ENCODE measurements around the gene PDE1C.

The PDE1C gene

GRCh38 chr7:32100407-32100907 is 30.2 kb upstream of the PDE1C start:
- Histone ChIP-seq H3K9me2 (replicated peaks; ENCODE audit: low read depth, low read length) (no peaks in the 10 kb centered on the region), H3K27me3 (ENCODE audit: insufficient read depth, low read length, poor library complexity, severe bottlenecking) (no peaks in the 10 kb centered on the region), H3K9ac (ENCODE audit: low read depth, low read length, poor library complexity, severe bottlenecking) (no peak overlapping the region), H3K4me3 (ENCODE audit: low read length, poor library complexity, severe bottlenecking) (no peak overlapping the region), H3K79me2 (ENCODE audit: insufficient read depth, low read length) (no peaks in the 10 kb centered on the region), H3F3A (ENCODE audit: low read depth) (no peaks in the 10 kb centered on the region), H3K36me3 (ENCODE audit: insufficient read depth, low read length) (no peaks in the 10 kb centered on the region), H4K20me1 (ENCODE audit: insufficient read depth, low read length, poor library complexity, severe bottlenecking) (no peaks in the 10 kb centered on the region), H3K4me2 (ENCODE audit: low read depth, low read length, poor library complexity, severe bottlenecking) (no peak overlapping the region), H2AFZ (ENCODE audit: low read length) (no peak overlapping the region), H3K4me1 (ENCODE audit: insufficient read depth, low read length, poor library complexity, severe bottlenecking) (no peaks in the 10 kb centered on the region), H3K9me3 (ENCODE audit: insufficient read depth, low read depth, low read length) (no peaks in the 10 kb centered on the region; the same call in 1 of the 2 replicates)
- TF ChIP-seq CTCF (conservative IDR thresholded peaks at IDR 0.05; ENCODE audit: low read length): no peak
- TF ChIP-seq EZH2phosphoT487 (IDR thresholded peaks at IDR 0.05; ENCODE audit: borderline replicate concordance): no peak

GRCh38 chr7:32094516-32094915 is 24.3 kb upstream of the PDE1C start:
- no peaks in the 10 kb centered on the region for H3K36me3 ChIP-seq (ENCODE audit: insufficient read depth, low read length)
- H3K4me2 ChIP-seq (ENCODE audit: low read depth, low read length, poor library complexity, severe bottlenecking): no peak overlapping the region
- no peak overlapping the region for H3K9ac ChIP-seq (ENCODE audit: low read depth, low read length, poor library complexity, severe bottlenecking)
- no peaks in the 10 kb centered on the region for H3K27me3 ChIP-seq (ENCODE audit: insufficient read depth, low read length, poor library complexity, severe bottlenecking)
- no peaks in the 10 kb centered on the region; the same call in 1 of the 2 replicates for H3K9me3 ChIP-seq (ENCODE audit: insufficient read depth, low read depth, low read length)
- H3K79me2 ChIP-seq (ENCODE audit: insufficient read depth, low read length): no peaks in the 10 kb centered on the region
- H3K4me3 ChIP-seq (ENCODE audit: low read length, poor library complexity, severe bottlenecking): no peak overlapping the region
- TF ChIP-seq EZH2phosphoT487 (IDR thresholded peaks at IDR 0.05; ENCODE audit: borderline replicate concordance) (no peak), CTCF (conservative IDR thresholded peaks at IDR 0.05; ENCODE audit: low read length) (no peak)
- H4K20me1 ChIP-seq (ENCODE audit: insufficient read depth, low read length, poor library complexity, severe bottlenecking): no peaks in the 10 kb centered on the region
- no peak overlapping the region for H2AFZ ChIP-seq (ENCODE audit: low read length)
- no peaks in the 10 kb centered on the region for H3F3A ChIP-seq (ENCODE audit: low read depth)
- no peaks in the 10 kb centered on the region for H3K4me1 ChIP-seq (ENCODE audit: insufficient read depth, low read length, poor library complexity, severe bottlenecking)
- H3K9me2 ChIP-seq (replicated peaks; ENCODE audit: low read depth, low read length): no peaks in the 10 kb centered on the region

- Histone ChIP-seq H3K79me2 (ENCODE audit: insufficient read depth, low read length) (no peaks in the 10 kb centered on the region), H4K20me1 (ENCODE audit: insufficient read depth, low read length, poor library complexity, severe bottlenecking) (no peaks in the 10 kb centered on the region), H3K9me2 (replicated peaks; ENCODE audit: low read depth, low read length) (no peaks in the 10 kb centered on the region), H3K27me3 (ENCODE audit: insufficient read depth, low read length, poor library complexity, severe bottlenecking) (no peaks in the 10 kb centered on the region), H3F3A (ENCODE audit: low read depth) (no peaks in the 10 kb centered on the region), H3K9ac (ENCODE audit: low read depth, low read length, poor library complexity, severe bottlenecking) (no peak overlapping the region), H3K4me1 (ENCODE audit: insufficient read depth, low read length, poor library complexity, severe bottlenecking) (no peaks in the 10 kb centered on the region), H3K36me3 (ENCODE audit: insufficient read depth, low read length) (no peaks in the 10 kb centered on the region), H3K4me3 (ENCODE audit: low read length, poor library complexity, severe bottlenecking) (no peak overlapping the region), H3K4me2 (ENCODE audit: low read depth, low read length, poor library complexity, severe bottlenecking) (no peak overlapping the region), H2AFZ (ENCODE audit: low read length) (no peak overlapping the region), H3K9me3 (ENCODE audit: insufficient read depth, low read depth, low read length) (no peaks in the 10 kb centered on the region; the same call in 1 of the 2 replicates)
- TF ChIP-seq CTCF (conservative IDR thresholded peaks at IDR 0.05; ENCODE audit: low read length) (no peak), EZH2phosphoT487 (IDR thresholded peaks at IDR 0.05; ENCODE audit: borderline replicate concordance) (no peak)
Observed at GRCh38 chr7:32093415-32094408, 23.5 kb upstream of the PDE1C start.
